Transverse colon (tissue), 4 donors: ENCODE measurements around the gene RALGPS1.

Experiments used
- CTCF ChIP-seq, 5 experiments: fragments of 200-600 bp in 3 of 5; fragments of 450-650 bp in 2 of 5; sonication (generic) in 3 of 5; IDR thresholded peaks; 1 replicate in 2 of 5; 2 replicates in 3 of 5; pipeline ENCODE4 v1.5.1; 2016 to 2017; ENCODE audit warnings: antibody characterized with exemption in 5 of 5, inconsistent platforms in 3 of 5, mild to moderate bottlenecking in 2 of 5, moderate library complexity in 1 of 5
- EP300 ChIP-seq: sonication (generic); formaldehyde crosslinking; IDR thresholded peaks from one replicate; pipeline ENCODE4 v1.6.1; 2017; ENCODE audit warnings: antibody characterized with exemption, low read depth
- POLR2A ChIP-seq: fragments of 450-650 bp; IDR thresholded peaks from one replicate; pipeline ENCODE4 v1.6.1; 2016; ENCODE audit warnings: antibody characterized with exemption, mild to moderate bottlenecking, moderate library complexity
- POLR2AphosphoS5 ChIP-seq, 3 donors: sonication (generic); formaldehyde crosslinking; IDR thresholded peaks; one replicate each; pipeline ENCODE4 v1.6.1; 2016; ENCODE audit warnings: antibody characterized with exemption in 3 of 3

- TF ChIP-seq CTCF (IDR thresholded peaks at IDR 0.05) (no peak), POLR2AphosphoS5 (IDR thresholded peaks at IDR 0.05) (no peak), EP300 (no peak), POLR2A (no peak)
Observed at GRCh38 chr9:127050591-127051001, 136.0 kb downstream of the RALGPS1 start.
